ENCODE measurements around the gene DIAPH2.

The DIAPH2 gene

GRCh38 chrX:97366237-97366636 is 681.6 kb downstream of the DIAPH2 start:
- peak; percentile 3 for DNase-seq (ENCODE audit: low read depth)
- no peak overlapping the region for H3K4me3 ChIP-seq (ENCODE audit: low read length)

GRCh38 chrX:97367125-97367524 is 682.5 kb downstream of the DIAPH2 start:
- no peak overlapping the region for H3K4me3 ChIP-seq (ENCODE audit: low read length)
- DNase-seq (ENCODE audit: low read depth): peak; percentile 22
- no peak for TF ChIP-seq CTCF (conservative IDR thresholded peaks at IDR 0.05; ENCODE audit: low read depth, low read length)

More at GRCh38 chrX:97366237-97366636, 681.6 kb downstream of the DIAPH2 start:
- no peak for TF ChIP-seq CTCF (conservative IDR thresholded peaks at IDR 0.05; ENCODE audit: low read depth, low read length)

GRCh38 chrX:97369947-97370346 is 685.3 kb downstream of the DIAPH2 start:
- TF ChIP-seq CTCF (conservative IDR thresholded peaks at IDR 0.05; ENCODE audit: low read depth, low read length): no peak
- H3K4me3 ChIP-seq (ENCODE audit: low read length): no peak overlapping the region
- DNase-seq (ENCODE audit: low read depth): no peak

GRCh38 chrX:97372001-97372766 is 687.5 kb downstream of the DIAPH2 start:
- DNase-seq (ENCODE audit: low read depth): peak; percentile 39
- no peak overlapping the region for H3K4me3 ChIP-seq (ENCODE audit: low read length)
- no peak for TF ChIP-seq CTCF (conservative IDR thresholded peaks at IDR 0.05; ENCODE audit: low read depth, low read length)

- DNase-seq (ENCODE audit: low read depth): no peak
- H3K4me3 ChIP-seq (ENCODE audit: low read length): no peak overlapping the region
- TF ChIP-seq CTCF (conservative IDR thresholded peaks at IDR 0.05; ENCODE audit: low read depth, low read length): no peak
These were observed 689.6 kb downstream of the DIAPH2 start for GRCh38 chrX:97374266-97374665.

GRCh38 chrX:97380200-97380599 is 695.6 kb downstream of the DIAPH2 start:
- no peak for DNase-seq (ENCODE audit: low read depth)
- no peak for TF ChIP-seq CTCF (conservative IDR thresholded peaks at IDR 0.05; ENCODE audit: low read depth, low read length)
- no peak overlapping the region for H3K4me3 ChIP-seq (ENCODE audit: low read length)

GRCh38 chrX:97384685-97385084 is 700.0 kb downstream of the DIAPH2 start:
- no peak for TF ChIP-seq CTCF (conservative IDR thresholded peaks at IDR 0.05; ENCODE audit: low read depth, low read length)
- no peak overlapping the region for H3K4me3 ChIP-seq (ENCODE audit: low read length)
- no peak for DNase-seq (ENCODE audit: low read depth)

All from retinal pigment epithelial cell (primary cell).